Colonic mucosa (tissue), 4 donors: ENCODE measurements around the gene PCBP2. TPM values are rescaled to one million over a fixed set of nuclear protein-coding genes. Genes with fewer than 3 reads are reported as not detected.

Source experiments
- DNase-seq: peaks from one replicate; pipeline ENCODE4 v3.0.0-alpha.2; 2020
- H3K27ac ChIP-seq: fragments of 200-600 bp; one replicate; pipeline ENCODE4 v1.8.0; 2021
- H3K27me3 ChIP-seq: fragments of 200-600 bp; one replicate; pipeline ENCODE4 v1.8.0; 2021
- H3K36me3 ChIP-seq: fragments of 200-600 bp; one replicate; pipeline ENCODE4 v1.8.0; 2021
- H3K4me1 ChIP-seq: fragments of 200-600 bp; one replicate; pipeline ENCODE4 v1.8.0; 2021; ENCODE audit warnings: mild to moderate bottlenecking
- H3K4me3 ChIP-seq: fragments of 200-600 bp; one replicate; pipeline ENCODE4 v1.8.0; 2021
- H3K9ac ChIP-seq, 2 donors: one replicate each; pipeline ENCODE4 v1.7.0; 2013; ENCODE audit warnings: control low read depth in 2 of 2, low read depth in 2 of 2, low read length in 2 of 2
- H3K9me3 ChIP-seq: fragments of 200-600 bp; one replicate; pipeline ENCODE4 v1.8.0; 2021
- intact Hi-C: fragments of 100-400 bp; cut with DNase I; formaldehyde crosslinking; loops from one replicate; pipeline ENCODE4 v1.14.1; 2022
- total RNA-seq, 2 donors: library from RNA; stranded (reverse); fragmentation: NEBNext Ultra II Directional in 1 of 2; extraction: Animal tissue kit (Norgen Biotek cat#: 25700) in 1 of 2; gene quantifications; one replicate each; pipeline ENCODE4 v1.2.1, GENCODE V29; 2021
- TF ChIP-seq, protein P1 (sequence below): fragments of 200-600 bp; IDR thresholded peaks from one replicate; pipeline ENCODE4 v1.8.0; 2022; ENCODE audit warnings: antibody characterized with exemption, mild to moderate bottlenecking
- donor health status: healthy.
- donor health status: DM: no; HTN: no; CAD: no.
- donor health status: DM: no; HTN: no; CAD: no.

PCBP2 gene
- total RNA-seq, 2 donors from 2014 or later: 579 to 596 TPM

DNA sequence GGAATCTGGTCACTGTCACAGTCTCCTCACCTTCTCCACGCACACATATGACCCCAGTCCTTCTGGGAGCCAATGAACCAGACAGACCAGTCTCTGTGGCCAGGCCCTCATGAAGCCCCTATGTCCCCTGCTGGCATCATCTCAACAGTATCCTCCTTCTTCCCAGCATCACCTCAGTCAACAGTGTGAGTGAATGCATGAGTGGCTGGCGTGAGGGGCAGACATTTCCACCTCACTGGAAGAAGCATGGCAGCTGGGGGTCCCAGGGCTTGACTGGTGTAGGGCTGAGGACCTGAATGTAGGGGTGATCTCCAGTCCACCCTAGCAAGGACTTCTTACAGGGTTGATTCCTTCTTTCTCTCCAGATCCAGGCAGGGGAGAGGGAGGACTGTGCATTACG lies 45.6 kb downstream of the PCBP2 start:
- no peaks in the 10 kb centered on the region for H3K9me3 ChIP-seq
- H3K36me3 ChIP-seq: no peaks in the 10 kb centered on the region
- no peak overlapping the region for H3K4me3 ChIP-seq
- peaks cover 17% of the 10 kb centered on the region for H3K4me1 ChIP-seq
- TF ChIP-seq, protein P1, sequence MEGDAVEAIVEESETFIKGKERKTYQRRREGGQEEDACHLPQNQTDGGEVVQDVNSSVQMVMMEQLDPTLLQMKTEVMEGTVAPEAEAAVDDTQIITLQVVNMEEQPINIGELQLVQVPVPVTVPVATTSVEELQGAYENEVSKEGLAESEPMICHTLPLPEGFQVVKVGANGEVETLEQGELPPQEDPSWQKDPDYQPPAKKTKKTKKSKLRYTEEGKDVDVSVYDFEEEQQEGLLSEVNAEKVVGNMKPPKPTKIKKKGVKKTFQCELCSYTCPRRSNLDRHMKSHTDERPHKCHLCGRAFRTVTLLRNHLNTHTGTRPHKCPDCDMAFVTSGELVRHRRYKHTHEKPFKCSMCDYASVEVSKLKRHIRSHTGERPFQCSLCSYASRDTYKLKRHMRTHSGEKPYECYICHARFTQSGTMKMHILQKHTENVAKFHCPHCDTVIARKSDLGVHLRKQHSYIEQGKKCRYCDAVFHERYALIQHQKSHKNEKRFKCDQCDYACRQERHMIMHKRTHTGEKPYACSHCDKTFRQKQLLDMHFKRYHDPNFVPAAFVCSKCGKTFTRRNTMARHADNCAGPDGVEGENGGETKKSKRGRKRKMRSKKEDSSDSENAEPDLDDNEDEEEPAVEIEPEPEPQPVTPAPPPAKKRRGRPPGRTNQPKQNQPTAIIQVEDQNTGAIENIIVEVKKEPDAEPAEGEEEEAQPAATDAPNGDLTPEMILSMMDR: no peak
- no peak overlapping the region for H3K27ac ChIP-seq
- H3K9ac ChIP-seq: no peak overlapping the region
- DNase-seq: no peak
- H3K27me3 ChIP-seq: no peaks in the 10 kb centered on the region
- intact Hi-C loops: no loop called here

DNA sequence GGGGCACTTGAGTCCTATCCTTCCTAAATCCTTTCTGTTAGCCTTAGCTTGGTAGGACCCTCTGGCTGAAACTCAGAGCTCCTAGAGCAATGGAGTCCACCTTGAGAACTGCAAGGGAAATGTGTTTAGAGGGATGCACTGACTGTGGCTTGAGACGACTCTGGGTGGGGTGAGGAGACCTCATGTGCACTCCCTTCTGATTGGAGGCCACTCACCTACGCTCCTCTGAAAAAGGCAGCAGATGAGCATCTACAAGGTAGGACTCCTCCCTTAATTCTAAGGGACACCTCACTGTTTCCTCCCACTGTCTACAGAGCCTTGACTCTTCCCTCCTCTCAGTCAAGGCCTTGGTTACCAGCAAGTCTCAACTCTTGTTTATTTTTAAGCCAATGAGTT lies 46.3 kb downstream of the PCBP2 start:
- Histone ChIP-seq H3K9ac (peak overlapping the region in 1 of 2 donors; percentile 19), H3K9me3 (no peaks in the 10 kb centered on the region), H3K27me3 (no peaks in the 10 kb centered on the region), H3K36me3 (no peaks in the 10 kb centered on the region), H3K4me1 (peaks cover 19% of the 10 kb centered on the region), H3K4me3 (no peak overlapping the region), H3K27ac (no peak overlapping the region)
- DNase-seq: no peak
- TF ChIP-seq, protein P1: no peak
- intact Hi-C loops: no loop called here

DNA sequence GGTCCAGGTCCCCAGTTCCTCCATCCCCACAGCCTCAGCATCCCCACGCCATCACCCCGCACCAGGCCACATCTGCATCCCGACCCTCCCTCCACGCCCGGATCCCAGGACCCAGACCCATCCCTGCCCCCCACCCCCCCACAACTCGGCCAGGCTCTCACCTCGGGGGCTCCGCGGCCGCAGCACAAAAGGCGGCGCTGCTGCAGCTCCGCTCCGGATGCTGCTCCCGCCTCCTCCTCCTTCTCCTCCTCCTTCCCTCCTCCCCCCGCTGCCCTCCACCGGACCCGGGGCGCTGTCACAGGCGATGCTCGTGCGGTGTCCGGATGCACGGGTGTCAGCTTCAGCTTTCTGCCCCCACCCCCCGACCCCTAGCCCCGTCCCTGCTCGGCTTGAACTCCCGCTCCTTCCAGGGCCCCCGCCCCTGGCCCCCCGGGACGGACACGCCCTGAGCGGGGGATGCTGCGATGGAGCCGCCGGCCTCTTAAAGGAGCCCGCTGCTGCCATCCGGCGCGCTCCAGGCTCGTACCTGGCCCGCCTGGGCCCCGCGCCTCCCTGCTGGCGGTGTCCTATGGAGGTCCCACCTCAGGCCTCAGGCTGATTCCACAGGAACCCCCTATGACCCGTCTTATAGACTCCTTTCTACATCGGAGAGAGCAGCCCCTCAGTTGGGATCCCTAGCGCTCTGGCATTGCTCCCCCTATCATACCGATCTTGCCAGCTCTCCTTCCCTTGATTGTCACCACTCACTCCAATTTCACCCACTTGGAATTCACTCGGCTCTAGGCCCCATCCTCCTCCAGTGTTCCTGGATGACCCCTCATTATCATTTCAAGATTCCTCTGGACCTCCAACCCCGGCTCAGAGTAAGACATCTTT lies 47.6 kb downstream of the PCBP2 start, which contains the start of gene MAP3K12:
MAP3K12 (minus strand) TSS at position 193 of the 876 bp plus-strand sequence. CDS start 12,067 bp downstream, outside the sequence.
- H3K27ac ChIP-seq: peak within 1 kb of the TSS; percentile 97
- H3K27me3 ChIP-seq: no peaks in the 10 kb centered on the region
- no peaks in the 10 kb centered on the region for H3K36me3 ChIP-seq
- peak; percentile 69 for DNase-seq
- TF ChIP-seq, protein P1: no peak
- intact Hi-C loops: loop anchor here (10.0 kb wide), 2 partner anchors 45 to 165 kb away; partner anchors contain the start of genes PCBP2 and SP7
- H3K9ac ChIP-seq: peak within 1 kb of the TSS; percentile 79 to 96
- peaks cover 14% of the 10 kb centered on the region for H3K4me1 ChIP-seq
- peak within 1 kb of the TSS; percentile 69 for H3K4me3 ChIP-seq
- no peaks in the 10 kb centered on the region for H3K9me3 ChIP-seq

DNA sequence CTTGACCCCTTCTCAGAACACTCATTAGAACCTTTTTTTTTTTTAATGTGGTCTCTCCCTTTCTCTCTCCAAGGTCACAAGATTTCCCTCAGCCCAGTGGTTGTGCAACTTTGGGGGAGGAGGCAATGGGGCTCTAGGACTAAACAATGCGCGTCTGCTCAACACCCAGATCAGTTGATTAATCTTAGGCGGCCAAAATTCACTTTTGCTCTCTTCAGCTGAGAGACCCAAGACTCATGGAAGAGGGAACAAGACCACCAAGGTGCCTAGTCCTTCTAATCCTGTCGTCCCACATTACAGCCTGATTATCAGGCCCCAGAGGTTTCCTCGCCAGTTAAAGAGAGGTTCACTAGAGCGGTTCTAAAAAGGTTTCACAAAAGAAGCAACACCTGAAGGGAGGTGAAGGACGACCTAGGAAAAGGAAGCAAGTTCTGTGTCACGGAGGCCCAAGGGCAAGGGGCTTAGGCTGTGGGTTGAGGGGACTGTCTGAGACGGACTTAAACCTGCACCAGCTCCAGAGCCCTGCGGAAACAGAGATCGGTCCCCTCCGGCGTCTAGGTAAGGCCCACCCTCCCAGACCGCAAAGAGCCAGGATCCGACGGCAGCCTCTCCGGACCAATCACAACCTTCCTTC lies 48.4 kb downstream of the PCBP2 start:
- DNase-seq: peak; percentile 62
- peak overlapping the region; percentile 69 for H3K4me3 ChIP-seq
- H3K9me3 ChIP-seq: no peaks in the 10 kb centered on the region
- no peaks in the 10 kb centered on the region for H3K36me3 ChIP-seq
- TF ChIP-seq, protein P1: no peak
- intact Hi-C loops: loop anchor here (10.0 kb wide), 2 partner anchors 45 to 165 kb away; partner anchors contain the start of genes PCBP2 and SP7
- peak overlapping the region; percentile 79 to 96 for H3K9ac ChIP-seq
- H3K27me3 ChIP-seq: no peaks in the 10 kb centered on the region
- peak overlapping the region; percentile 97 for H3K27ac ChIP-seq
- peaks cover 14% of the 10 kb centered on the region for H3K4me1 ChIP-seq

DNA sequence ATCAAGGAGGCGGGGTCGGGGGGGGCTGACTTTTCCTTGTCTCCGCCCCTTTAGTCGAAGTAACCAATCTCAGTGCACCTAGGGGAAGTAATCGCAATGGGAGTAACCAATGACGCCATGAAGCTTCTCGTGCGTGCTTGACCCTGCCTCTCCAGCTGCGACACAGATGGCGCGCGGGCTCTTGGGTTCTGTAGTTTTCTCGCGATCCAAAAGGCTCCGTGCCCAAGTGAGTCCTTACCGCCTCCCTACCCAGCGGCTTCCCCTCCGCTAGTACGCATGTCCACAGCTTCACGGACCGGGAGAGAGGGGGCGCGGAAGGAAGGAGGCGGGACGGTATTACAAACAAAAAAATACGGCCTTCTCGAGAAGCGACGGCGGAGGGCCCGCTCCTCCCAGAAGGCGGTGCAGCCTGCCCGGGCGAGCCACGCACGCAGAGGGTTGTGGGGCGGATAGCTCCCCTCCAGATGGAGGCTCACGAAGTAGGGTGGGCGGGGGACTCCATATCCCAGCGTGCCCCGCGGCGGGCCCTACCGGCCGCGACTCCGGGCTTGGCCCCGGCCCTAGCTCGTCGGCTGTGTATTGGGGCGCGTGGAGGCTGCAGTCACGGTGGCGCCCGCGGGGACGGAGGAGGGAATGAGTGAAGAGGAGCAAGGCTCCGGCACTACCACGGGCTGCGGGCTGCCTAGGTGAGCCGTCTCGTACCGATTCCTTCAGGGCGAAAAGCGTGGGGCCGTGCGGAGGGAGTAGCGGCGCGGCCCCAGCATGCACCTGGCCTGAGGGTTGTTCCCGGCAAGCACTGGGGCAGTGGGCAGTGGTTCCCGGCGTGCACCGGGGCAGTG lies 49.1 kb downstream of the PCBP2 start, which contains the start of gene TARBP2:
TARBP2 (plus strand) TSS at position 508 of the 839 bp plus-strand sequence; CDS start at position 634, 126 bp downstream.
- Histone ChIP-seq H3K9ac (peak within 1 kb of the TSS; percentile 79 to 96), H3K4me1 (peaks cover 13% of the 10 kb centered on the region), H3K4me3 (peak within 1 kb of the TSS; percentile 69), H3K36me3 (no peaks in the 10 kb centered on the region), H3K27me3 (no peaks in the 10 kb centered on the region), H3K9me3 (no peaks in the 10 kb centered on the region), H3K27ac (peak within 1 kb of the TSS; percentile 97)
- intact Hi-C loops: loop anchor here (10.0 kb wide), 2 partner anchors 46 to 166 kb away; partner anchors contain the start of genes PCBP2 and SP7
- TF ChIP-seq, protein P1: no peak
- DNase-seq: peak; percentile 98
